Embryonic facial prominence (tissue), 1 donor: ENCODE results near the gene GIPC3.
"Not testable (repeated sequence)": the region's sequence is repeated elsewhere in the genome, so short reads cannot be mapped to it uniquely, and the experiment has no call there.

ENCODE experiments used
- DNase-seq: peaks from one replicate; pipeline ENCODE4 v3.0.0-alpha.2; 2016; ENCODE audit errors: extremely low spot score

The GIPC3 gene

DNA sequence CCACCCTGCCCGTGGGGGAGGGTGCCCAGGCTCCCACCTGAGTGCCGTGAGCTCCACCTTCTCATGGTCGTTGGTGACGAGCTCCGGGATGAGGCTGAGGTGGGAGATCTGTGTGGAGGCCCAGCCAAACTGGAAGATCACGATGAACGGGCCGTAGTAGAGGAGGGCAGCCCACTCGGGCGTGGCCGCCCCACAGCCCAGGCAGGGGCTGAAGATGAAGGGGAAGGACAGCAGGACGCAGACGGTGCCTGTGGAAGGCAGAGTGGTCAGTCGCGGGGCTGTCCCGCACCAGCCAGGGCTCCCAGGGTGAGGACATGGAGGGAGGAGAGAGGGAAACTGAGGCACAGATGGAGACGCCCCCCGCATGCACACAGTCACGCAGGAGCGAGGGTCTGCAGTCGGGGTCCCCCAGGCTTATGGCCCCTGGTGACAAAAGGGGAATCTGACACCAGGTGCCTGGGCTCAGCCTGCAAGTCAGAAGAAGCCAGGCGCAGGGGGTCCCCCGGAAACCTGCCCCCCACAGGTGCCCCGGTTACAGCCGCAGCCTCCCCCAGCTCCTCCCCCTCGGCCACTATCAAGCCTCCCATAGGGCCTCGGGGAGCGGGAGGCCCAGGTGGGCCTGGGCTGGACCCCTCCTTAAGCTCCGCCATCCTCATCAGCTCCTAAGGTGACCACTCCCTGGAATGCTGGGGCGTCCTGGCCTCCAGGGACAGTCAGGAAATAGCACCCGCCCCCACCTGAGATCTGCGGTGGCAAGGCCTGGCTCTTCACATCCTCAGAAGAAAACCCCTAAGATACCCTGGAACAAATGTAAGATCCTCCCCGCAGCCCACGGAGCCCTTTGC, 34.1 kb upstream of the GIPC3 start:
- no peak for DNase-seq

DNA sequence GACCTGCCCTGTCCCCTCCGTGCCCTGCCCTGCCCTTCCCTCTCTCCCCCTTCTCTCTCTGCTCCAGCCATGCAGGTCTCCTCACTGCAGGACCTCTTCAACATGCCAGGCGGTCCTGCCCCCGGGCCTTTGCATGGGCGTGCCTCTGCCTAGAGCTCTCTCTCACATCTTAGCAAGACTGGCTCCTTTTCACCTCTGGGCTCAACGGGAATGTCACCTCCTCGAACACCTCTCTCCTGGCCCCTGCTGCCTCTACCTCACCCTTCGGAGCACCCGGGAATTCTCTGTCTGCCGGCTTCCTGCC, 33.5 kb upstream of the GIPC3 start:
- DNase-seq: no peak

DNA sequence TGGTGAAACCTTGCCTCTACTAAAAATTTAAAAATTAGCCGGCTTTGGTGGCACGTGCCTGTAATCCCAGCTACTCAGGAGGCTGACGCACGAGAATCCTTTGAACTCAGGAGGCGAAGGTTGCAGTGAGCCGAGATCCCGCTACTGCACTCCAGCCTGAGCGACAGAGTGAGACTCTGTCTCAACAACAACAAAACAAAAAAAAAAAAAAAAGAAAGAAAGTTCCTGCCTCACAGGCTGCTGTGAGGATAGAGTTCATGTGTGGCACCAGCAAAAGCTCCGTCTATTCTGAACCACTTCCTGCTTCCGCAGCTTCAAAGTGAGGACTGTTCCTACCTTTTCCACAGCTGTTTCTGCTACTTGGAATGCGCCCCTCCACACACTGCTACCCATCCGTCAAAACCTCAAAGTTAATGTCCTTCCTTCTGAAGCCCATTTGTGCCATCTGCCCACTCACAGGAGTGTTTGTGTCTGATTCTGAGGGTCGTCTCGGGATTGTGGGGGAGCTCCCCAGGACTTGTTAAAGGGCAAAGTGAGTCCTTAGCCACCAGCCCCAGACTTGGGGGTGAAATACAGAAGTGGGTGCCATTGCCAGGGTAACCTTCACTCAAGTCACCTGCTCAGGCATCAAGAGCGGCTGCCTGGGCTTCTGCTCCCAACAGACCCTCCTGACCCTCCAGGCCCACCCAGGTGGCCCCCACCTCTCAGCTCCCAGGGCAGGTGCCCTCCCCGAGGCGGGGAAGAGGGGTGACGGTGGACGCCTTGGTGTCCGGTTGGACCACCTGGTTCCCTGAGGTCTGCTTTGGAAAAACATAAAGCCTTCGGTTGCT, 30.8 kb upstream of the GIPC3 start:
- DNase-seq: no peak

DNA sequence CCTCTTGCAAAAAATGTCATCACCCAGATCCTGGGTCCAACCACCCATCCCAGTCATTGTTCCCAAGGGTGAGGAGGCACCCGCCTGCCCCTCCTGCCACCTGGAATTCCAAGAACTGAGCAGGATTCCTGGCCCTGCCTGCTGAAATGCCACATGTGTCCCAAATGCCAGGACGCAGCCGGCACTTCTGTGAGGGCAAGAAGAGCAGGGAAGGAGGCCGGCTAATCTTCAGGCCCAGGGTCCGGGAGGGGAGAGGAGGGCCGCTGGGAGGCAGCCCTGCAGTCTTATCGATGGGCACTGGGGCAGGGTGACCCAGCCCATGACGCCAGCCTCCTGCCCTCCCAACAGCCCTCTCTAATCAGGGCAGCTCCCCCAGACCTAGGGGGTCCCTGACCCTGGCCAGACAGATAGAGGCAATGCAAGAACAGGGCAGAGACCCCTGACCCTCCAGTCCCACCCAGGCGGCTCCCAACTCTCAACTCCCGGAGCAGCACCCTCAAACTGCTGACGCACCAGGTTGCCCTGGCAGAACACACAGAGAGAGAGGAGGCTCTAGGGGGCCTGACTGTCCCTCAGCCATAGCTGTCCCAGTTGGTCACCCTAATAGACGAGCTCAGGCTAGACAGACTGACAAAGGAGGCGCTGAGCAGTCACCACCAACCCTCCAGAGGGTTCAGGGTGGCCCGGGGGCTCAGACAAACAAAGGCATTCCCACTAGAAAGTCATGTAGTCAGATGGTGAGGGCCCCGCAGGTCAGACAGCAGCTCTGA, 29.4 kb upstream of the GIPC3 start:
- no peak for DNase-seq

DNA sequence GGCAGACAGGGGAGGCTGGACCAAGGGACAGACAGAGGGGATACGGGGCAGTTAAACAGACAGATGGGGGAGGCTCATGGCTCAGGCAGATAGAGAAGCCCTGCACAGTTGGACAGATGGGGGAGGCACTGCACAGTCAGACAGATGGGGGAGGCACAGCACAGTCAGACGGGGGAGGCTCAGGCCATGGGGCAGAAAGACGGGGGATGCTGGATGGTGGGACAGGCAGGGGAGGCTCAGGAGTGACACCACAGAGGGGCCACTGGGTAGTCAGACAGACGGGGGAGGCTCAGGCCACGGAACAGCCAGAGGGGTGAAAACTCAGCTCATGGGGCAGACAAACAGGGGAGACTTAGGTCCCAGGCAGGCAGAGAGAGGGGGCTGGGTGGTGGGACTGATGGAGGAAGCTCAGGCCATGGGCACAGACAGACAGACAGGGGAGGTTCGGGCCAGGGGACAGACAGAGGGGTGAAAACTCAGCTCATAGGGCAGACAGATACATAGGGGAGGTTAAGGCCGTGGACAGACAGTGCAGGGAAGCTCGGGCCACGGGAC, 28.8 kb upstream of the GIPC3 start:
- no peak for DNase-seq

DNA sequence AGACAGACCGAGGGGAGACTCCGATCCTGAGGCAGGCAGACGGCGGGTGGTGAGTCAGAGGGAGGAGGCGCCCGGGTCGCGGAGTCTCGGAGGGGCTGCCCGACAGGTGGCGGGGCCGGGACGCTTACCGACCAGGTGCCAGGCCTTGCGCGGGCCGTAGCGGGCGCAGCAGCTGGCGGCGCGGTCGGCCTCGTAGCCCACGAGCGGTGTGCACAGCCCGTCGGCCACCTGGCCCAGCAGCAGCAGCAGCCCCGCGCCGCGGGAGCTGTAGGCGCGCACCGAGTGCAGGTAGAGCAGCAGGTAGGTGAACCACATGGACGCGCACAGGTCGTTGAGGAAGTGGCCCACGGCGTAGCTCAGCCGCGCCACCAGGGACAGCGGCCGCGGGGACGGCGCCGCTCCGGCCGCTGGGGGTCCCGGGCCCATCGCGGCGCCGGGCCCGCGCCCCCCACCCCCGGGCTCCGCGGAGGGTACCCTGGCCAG, 28.3 kb upstream of the GIPC3 start:
- DNase-seq: no peak

DNA sequence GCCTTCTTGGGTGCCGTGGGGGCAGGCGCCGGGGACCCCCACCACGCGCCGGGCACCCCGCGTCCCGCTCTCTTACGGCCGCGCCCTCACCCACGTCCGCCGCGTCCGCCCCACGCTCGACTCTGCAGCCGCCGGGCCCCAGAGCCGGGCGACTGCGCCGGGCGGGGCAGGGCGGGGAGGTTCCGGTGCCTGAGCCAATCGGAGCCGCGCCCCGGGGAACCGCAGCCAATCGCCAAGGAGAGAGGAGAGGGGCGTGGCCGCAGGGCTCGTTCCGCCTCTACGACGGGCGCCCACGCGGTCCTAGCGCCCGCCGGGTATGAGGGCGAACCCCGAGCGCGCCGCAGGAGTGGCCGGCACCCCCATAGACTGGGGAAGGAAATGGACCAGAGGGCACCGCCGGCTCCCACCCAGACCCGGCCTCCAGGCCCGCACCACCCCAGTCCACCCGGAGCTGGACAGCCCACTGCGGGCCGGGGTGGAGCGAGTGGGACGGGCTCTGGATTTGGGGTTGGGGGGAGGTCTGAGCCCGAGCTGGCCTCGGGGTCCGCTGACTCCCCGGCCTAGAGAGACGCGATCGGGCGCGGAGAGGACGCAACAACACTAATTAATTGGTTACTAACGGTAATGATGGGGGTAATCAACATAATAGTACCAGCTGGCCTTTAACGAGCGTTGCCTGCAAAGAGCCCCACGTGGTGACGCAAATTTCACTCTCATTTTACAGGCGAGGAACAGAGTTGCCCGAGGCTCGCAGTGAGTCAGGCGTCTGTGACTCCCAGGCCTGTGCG, 27.6 kb upstream of the GIPC3 start, which contains the start of gene MFSD12:
TSS of gene MFSD12 (minus strand) at position 126 of the 788 bp plus-strand sequence. CDS start 183 bp downstream, outside the sequence.
- DNase-seq: peak; percentile 83

DNA sequence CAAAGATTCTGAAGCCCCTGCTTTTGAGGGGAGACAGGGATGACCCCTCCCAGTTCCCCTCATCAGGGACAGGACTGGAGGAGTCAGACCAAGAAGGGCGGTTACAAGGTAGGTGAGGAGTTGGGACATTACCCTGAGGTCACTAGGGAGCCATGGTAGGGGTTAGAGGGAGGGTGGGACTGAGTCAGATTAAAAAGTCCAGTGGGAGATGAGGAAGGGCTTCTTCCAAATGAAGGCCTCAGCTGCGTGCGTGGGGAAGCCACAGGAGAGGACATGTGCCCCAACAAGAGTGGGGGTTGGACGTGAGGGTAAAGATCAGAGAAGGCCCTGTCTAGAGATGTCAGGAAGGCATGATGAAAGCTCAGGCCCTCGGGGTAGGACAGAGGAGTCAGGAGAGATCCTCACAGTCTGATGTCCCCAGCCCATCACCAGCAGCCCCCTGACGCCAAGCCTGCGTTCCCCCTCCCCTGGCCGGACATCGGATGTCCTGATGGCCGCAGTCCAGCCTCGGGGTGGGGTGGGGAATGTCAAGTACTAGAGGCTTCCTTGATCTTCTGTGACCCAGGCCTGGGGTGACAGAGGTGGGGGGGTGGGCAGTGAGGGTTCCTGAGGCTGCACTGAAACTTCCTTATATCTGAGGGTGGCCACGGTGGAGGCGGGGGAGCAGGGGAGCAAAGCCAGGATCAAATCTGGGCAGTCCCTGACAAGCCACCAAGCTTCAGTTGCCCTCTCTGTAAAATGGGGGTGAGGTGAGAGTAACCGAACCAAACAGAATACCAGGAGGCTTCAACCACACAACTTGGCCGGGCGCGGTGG, 21.4 kb upstream of the GIPC3 start:
- DNase-seq: no peak

DNA sequence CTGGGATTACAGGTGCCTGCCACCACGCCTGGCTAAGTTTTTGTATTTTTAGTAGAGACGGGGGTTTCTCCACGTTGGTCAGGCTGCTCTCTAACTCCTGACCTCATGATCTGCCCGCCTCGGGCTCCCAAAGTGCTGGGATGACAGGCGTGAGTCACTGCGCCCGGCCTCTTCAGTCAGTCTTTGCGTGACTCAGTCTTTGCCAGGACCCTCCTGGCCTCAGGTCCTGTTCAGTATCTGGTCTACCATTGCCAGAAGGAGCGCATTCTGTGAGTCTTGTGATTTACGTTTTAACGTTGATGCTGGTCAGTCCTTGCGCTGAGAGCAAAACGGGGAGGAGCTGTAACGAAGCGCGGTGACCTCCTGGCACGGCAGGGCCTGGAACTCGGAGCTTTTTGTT, 20.1 kb upstream of the GIPC3 start:
- no peak for DNase-seq

DNA sequence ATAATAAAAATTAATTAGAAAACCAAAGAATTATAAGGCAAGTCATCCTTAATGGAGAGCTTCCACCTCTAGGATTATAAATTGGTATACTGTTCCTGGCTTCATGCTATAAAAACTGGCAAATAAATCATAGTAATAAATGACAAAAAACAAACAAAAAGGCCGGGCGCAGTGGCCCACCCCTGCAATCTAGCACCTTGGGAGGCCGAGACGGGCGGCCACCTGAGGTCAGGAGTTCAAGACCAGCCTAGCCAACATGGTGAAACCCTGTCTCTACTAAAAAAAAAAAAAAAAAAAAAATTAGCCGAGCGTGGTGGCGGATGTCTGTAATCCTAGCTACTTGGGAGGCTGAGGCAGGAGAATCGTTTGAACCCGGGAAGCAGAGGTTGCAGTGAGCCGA, 15.2 kb upstream of the GIPC3 start:
- not testable (repeated sequence) for DNase-seq

DNA sequence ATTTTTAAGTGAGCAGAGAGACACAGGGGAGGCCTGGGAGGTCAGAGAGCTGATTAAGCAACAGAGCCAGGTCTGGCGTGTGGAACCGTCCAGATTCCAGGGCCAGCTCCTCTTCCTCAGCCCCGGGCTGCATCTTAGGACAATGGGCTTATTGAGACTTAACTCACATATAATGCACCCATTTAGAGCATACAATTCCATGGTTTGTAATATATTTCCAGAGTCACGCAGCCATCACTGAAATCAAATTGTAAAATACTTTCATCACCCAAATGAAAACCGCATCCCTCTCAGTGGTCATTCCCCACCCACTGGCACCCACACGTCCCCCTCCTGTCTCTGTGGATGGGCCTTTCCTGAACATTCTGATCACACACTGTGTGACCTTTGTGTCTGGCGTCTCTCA, 14.7 kb upstream of the GIPC3 start:
- DNase-seq: no peak

DNA sequence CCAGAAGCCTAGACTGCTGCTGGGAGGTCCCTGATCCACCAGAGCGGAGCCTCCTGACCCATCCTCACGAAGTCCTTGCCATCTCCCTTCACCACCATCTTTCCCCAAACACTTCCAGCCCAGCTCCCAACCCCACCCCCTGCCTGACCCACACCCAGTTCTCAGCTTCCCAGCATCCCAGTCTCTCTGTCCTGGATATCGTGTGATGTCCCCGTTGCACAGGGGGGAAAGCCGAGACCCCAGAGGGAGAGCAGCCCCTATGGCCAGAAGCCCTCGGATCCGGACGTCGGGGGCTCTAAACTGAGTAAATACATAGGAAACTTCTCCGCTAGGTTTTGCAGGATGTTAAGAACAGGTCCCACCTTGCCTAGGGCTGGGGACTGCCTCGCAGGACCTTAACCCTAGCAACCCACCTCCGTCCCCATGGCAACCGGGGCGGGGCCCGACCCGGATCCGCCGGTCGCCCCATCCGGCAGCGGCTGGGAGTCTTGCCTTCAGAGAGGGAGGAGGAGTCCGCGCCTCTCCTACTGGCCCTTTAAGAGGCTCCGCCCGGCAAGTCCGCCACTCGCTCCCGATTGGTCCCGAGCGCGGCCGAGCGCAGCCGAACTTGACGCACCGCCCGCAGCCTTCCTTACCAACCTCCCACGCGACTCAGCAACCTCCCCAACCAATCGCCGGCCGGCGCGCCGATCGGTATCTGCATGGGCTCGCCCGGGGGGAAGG, 13.0 kb upstream of the GIPC3 start:
- peak; percentile 98 for DNase-seq

DNA sequence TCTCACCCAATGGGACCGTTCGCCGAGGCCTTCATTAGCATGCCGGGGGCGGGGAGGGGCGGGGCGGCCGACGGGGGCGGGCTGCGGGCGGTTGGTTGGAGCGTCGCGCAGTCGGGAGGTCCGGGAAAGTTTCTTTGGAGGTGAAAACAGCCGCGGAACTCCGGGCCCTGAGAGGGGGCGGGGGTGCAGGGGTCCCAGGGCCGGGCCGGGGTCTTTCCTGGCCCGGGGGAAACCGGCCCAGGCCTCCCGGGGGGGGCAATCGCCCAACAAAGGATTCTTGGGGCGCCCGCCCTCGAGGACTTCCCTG, 12.5 kb upstream of the GIPC3 start, which contains the start of gene HMG20B:
TSS of gene HMG20B (plus strand) at position 90 of the 307 bp plus-strand sequence. CDS start 366 bp downstream, outside the sequence.
- DNase-seq: no peak

DNA sequence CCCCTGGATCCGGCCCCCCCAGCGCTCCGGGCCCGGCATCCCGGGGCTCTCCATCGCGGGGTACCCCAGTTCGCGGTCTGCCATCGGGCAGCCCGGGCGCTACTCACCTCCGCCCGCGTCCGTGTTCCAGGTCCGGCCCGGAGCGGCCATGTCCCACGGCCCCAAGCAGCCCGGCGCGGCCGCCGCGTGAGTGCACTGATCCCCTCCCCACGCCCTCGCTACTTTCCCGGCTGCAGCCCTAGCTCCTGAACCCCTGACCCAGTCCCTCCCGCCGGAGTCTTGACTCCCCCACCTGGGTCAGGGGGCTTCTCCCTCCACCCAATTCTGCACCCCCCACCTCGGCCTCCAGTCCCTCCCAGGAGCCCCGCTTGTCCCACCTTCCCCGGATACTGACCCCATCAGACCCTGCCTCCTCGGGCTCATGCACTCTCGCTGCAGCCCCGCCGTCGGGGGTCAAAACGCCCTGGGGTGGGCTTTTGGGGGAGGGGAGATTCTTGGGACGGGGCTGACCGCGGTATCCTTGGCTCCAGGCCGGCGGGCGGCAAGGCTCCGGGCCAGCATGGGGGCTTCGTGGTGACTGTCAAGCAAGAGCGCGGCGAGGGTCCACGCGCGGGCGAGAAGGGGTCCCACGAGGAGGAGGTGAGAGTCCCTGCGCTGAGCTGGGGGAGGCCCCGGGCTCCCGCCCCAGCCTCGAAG, 12.0 kb upstream of the GIPC3 start:
- DNase-seq: no peak

DNA sequence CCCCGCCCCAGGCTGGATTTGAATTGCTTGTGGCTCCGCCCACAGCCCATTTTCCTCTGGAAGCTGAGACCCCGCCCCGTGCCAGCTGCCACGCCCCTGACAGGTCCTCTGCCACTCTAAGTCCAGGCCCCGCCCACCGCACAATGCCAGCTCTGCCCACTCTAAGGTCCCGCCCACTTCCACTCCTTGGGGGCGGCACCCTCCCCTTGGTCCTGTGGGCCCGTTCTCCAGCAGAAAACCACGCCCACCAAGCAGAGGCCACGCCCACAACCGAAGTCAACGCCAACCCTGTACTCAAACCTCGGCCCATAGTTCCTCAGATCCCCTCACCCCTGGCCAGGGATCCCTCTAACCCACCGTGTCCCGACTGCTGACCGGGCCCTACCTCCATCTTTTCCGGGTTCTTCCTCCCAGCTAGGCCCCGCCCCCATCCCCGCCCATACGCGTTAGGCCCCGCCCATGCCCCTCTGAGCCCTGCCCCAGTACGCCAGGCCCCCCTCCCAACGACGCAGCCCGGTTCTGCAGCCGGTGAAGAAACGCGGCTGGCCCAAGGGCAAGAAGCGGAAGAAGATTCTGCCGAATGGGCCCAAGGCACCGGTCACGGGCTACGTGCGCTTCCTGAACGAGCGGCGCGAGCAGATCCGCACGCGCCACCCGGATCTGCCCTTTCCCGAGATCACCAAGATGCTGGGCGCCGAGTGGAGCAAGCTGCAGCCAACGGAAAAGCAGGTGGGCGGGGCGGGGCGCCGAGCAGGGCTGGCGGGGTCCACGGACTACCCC, 11.2 kb upstream of the GIPC3 start:
- peak; percentile 70 for DNase-seq

DNA sequence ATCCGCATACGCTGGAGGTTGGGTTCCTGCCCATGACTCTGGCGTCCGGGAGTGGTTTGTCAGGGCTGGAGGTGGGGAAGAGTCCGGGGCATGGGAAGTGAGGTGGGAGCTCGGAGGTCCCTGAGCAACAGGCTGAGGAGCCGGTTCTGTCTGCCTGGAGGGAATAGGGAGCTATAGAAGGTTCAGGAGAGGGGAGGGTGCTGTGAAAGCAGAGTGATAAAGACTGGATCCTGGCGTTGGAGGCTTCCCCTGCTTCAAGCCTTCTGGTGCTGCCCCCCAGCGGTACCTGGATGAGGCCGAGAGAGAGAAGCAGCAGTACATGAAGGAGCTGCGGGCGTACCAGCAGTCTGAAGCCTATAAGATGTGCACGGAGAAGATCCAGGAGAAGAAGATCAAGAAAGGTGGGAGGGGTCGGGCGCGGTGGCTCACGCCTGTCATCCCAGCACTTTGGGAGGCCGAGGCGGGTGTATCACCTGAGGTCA, 10.0 kb upstream of the GIPC3 start:
- DNase-seq: no peak

DNA sequence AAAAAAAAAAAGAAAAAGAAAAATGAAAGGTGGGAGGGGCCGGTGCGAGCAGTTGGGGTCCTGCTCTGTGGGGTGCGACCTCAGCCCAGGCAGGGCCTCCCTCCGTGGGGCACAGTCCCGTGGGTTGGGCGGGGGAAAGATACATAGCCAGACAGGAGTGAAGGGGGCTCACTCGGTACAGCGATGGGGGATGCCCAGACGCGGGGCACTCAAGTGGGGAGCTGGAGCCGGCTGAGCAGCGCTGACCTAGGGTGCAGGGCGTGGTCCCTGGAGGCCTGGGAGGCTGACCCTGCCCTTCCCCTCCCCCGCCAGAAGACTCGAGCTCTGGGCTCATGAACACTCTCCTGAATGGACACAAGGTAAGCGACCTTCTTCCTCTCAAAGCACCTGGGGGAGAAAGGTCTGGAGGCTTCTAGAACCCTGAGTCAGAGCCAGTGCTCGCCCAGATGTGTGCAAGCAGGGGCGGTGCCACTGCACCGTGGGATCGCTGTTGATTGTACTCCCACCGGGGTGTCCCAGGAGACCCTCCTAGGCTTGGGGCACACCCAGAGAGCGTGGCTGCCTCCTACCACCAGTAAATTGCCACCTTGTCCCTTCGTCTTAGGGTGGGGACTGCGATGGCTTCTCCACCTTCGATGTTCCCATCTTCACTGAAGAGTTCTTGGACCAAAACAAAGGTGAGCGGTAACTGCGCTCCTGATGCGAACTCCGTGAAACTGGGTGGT, 9.2 kb upstream of the GIPC3 start:
- no peak for DNase-seq
